HFF-Myc (cell line): ENCODE data around the gene NTSR1.

Source experiments
- DNase-seq: peaks from one replicate; pipeline ENCODE4 v3.0.0-alpha.2; 2011; ENCODE audit warnings: low read depth; ENCODE audit errors: extremely low read depth
- H3K4me3 ChIP-seq: replicated peaks from 2 replicates; pipeline ENCODE4 v1.5.1; 2011; ENCODE audit warnings: low read depth, mild to moderate bottlenecking, control low read depth, low read length
- TF ChIP-seq, protein P1 (sequence below): IDR thresholded peaks from 2 replicates; pipeline ENCODE4 v1.5.1; 2012; ENCODE audit warnings: mild to moderate bottlenecking, low read depth, low read length, control low read depth; ENCODE audit errors: missing control alignments

NTSR1 gene

DNA sequence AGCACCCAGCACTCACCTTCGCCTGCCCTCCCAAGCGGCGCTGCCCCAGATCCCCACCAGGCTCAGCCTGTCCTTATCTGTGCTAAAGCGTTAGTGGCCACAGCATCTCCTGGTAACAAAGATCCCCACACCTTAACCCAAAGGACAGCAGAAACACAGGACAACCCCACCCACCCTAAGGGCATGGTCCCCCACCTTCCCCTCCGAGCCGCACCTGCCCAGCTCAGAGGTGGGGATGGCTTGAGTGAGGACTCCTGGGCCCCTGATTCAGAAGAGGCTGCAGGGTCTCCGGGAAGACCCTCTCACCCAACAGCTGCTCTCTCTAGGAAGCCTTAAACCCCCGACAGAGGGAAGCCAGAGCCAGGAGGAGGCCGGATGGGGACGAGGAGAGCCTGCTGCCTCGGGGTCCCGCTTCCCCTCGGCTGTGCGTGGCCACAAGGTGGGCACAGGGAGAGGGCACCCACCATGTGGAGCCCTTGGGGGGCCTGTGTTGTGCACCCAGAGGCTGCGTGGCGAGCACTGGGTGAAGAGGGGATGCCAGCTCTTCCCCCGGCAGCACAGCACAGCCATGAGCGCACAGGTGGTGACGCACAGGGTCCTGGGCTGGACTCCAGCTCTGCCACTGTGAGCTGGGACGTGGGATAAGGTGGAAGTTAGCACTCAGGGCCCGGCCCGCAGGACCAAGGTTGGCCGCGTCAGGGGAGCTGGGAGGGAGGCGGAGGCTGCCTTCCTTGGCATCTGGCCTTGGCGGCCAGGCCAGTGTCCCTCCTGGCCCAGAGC lies 55.7 kb downstream of the NTSR1 start:
- no peak overlapping the region for H3K4me3 ChIP-seq
- TF ChIP-seq, protein P1, sequence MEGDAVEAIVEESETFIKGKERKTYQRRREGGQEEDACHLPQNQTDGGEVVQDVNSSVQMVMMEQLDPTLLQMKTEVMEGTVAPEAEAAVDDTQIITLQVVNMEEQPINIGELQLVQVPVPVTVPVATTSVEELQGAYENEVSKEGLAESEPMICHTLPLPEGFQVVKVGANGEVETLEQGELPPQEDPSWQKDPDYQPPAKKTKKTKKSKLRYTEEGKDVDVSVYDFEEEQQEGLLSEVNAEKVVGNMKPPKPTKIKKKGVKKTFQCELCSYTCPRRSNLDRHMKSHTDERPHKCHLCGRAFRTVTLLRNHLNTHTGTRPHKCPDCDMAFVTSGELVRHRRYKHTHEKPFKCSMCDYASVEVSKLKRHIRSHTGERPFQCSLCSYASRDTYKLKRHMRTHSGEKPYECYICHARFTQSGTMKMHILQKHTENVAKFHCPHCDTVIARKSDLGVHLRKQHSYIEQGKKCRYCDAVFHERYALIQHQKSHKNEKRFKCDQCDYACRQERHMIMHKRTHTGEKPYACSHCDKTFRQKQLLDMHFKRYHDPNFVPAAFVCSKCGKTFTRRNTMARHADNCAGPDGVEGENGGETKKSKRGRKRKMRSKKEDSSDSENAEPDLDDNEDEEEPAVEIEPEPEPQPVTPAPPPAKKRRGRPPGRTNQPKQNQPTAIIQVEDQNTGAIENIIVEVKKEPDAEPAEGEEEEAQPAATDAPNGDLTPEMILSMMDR = no peak
- no peak for DNase-seq

DNA sequence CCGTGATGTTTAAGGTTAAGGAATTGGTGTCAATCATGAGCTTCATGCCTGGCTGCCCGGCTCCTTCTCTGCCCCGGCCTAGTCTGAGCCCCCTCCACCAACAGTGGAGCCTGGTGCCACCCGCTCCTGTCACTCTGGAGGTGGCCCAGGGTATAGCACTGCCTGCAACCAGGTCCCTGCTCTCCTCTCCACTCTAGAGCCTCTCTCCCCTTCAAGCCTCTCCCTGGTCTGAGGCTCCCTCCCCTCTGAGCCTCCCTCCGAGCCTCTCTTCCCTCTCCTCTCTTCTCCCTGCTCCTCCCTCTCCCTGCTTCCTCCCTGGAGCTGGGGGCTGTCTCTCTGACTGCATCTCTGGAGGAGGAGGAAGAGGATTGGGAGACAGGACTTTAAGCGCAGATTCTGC lies 56.4 kb downstream of the NTSR1 start:
- no peak for DNase-seq
- H3K4me3 ChIP-seq = no peak overlapping the region
- TF ChIP-seq, protein P1 = no peak

DNA sequence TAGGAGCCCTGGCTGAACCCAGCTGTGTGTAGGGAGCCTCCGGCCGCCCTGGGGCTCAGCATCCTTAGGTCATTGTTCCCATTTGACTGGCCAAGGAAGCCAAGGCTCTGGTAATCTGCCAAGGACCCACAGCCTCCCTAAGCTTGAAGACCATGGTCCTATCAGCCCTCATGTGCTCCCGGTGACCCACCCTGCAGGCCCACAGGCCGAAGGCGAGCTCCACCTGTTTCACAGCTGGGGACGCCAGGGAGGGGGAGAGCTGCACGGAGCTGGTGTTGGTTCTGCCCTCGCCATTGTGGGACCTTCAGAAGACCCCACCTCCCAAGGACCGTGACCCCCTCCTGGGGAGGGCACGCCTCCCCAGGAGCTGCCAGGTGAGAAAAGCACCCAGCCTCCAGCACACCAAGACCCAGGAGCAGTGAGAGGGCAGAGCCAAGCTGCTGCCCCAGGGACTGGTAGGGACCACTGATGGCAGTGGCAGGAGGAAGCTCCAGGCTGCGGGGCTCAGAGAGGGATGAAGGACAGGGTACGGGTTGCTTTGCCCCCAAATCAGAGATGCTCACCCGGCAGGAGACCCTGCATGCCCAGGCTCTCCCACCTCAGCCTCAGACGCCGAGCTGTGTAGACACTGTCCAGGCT lies 56.9 kb downstream of the NTSR1 start:
- no peak overlapping the region for H3K4me3 ChIP-seq
- TF ChIP-seq, protein P1 = no peak
- no peak for DNase-seq

DNA sequence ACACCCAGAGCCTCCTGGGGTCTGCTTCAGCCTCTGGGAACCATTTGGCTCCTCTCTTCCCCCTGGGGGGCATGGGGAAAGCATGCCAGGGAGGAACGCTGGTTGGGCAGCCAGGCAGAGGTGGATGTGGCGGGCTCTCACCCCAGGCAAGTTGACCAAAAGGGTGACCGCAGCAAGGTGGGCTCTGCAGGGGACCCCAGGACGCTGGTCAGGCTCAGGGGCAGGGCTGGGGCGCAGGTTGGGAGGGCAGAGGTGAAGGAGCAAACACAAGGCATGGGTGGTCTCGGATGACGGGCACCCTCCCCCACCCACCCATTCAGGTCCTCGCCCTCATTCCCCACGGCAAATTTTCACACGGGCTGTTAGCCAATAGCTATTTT lies 57.4 kb downstream of the NTSR1 start:
- DNase-seq = no peak
- TF ChIP-seq, protein P1 = no peak
- H3K4me3 ChIP-seq = no peak overlapping the region

DNA sequence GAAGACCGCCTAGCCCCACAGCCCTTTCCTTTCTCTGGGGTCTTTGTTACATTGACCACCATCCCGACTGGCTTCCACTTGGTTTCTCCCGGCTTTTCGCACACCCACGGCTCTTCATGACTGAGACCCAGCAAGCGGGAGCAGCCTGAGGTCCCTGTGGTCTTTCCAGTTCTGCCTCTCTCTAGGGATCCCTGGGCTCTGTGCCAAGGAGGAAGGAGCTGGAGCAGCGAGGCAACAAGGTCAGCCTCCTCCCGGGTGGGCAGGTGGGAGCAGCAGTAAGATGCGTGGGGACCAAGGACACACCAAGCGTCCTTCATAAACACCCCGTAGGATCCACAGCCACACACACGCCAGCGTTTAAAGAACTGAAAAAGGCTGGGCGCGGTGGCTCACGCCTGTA lies 58.1 kb downstream of the NTSR1 start:
- no peak overlapping the region for H3K4me3 ChIP-seq
- TF ChIP-seq, protein P1 = no peak
- DNase-seq = no peak

DNA sequence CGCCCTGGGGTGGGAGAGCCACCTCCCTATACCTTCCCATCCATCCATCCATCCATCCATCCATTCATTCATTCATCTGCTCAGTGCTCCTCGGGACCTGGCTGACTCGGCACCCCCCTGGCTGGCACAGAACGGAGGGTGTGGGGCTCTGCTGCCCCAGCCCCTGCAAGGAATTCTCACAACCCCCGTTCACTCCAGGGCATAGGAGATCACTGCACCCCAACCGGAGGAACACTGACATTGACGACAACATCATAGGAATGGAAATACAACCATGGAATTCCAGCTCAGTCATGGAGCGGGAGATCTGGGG lies 59.6 kb downstream of the NTSR1 start:
- H3K4me3 ChIP-seq = no peak overlapping the region
- DNase-seq = no peak
- TF ChIP-seq, protein P1 = no peak
